ENCODE results near the gene FBLN2. TPM values are rescaled to one million over a fixed set of nuclear protein-coding genes. Genes with fewer than 3 reads are reported as not detected.

Gene FBLN2
- total RNA-seq, 4 donors from 2014 or later = 20.6 to 51.2 (median 32.8) TPM

DNA sequence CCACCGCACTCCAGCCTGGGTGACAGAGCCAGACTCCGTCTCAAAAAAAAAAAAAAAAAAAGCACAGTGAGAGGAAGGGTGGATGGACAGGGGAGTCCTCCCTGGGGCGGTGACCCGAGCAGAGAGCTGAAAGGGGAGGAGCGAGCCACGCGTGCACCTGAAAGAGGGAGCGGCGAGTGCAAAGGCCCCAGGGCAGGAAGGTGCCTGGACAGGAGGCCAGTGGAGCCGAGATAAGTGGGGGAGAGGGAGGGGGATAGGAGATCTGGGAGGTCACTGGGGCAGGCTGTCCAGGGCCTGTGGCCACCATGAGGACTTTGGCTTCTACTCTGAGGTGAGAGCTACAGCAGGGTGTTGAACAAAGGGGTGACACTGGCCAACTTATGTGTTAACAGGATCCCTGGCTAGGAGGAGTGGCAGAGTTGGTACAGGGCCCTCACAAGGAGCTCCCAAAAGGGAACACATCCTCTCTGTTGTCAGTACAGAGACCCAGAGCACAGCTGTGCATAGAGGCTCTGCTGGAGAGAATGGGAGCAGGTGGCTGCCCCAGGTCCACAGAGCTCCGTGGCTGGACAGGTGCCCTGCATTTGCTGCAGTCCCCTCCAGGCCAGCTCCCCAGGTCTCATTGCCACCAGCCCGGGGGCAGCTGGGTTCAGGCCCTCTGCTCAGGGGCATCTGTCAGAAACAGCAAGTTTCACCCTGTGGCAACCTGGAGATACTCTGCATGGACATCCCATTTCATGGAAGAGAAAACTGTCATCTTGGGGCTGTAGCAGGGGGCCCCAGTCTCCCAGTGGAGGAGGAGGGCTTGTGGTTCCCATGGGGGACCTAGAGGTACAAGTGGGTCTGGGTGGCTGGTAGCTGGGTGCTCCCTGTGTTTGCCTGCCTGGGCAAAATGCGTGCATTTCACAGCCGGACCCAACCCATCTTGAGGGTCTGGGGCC, 28.5 kb downstream of the FBLN2 start:
- TF ChIP-seq POLR2A (IDR thresholded peaks at IDR 0.05) = no peak
- TF ChIP-seq, protein P1, sequence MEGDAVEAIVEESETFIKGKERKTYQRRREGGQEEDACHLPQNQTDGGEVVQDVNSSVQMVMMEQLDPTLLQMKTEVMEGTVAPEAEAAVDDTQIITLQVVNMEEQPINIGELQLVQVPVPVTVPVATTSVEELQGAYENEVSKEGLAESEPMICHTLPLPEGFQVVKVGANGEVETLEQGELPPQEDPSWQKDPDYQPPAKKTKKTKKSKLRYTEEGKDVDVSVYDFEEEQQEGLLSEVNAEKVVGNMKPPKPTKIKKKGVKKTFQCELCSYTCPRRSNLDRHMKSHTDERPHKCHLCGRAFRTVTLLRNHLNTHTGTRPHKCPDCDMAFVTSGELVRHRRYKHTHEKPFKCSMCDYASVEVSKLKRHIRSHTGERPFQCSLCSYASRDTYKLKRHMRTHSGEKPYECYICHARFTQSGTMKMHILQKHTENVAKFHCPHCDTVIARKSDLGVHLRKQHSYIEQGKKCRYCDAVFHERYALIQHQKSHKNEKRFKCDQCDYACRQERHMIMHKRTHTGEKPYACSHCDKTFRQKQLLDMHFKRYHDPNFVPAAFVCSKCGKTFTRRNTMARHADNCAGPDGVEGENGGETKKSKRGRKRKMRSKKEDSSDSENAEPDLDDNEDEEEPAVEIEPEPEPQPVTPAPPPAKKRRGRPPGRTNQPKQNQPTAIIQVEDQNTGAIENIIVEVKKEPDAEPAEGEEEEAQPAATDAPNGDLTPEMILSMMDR (IDR thresholded peaks at IDR 0.05) = no peak

DNA sequence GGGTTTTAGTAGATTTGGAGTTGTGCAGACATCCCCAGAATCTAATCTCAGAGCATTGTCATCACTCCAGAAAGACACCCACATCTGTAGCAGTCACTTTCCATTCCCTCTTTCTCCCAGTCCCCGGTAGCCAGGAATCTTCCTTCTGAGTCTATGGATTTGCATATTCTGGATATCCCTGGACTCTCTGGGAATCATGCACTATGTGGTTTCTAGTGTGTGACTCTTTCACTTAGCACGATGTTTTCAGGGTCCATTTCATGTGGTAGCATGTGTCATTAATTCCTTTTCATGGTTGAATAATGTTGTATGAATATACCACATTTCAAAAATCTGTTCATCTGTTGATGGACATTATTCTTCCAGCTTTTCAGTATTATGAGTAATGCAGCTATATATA, 29.3 kb downstream of the FBLN2 start:
- DNase-seq = no peak
- Histone ChIP-seq H3K4me1 (no peaks in the 10 kb centered on the region), H3K27ac (no peak overlapping the region), H3K9me3 (no peaks in the 10 kb centered on the region), H3K27me3 (no peaks in the 10 kb centered on the region), H3K36me3 (no peaks in the 10 kb centered on the region), H3K4me3 (no peak overlapping the region)
- no peak for TF ChIP-seq POLR2A (IDR thresholded peaks at IDR 0.05)
- TF ChIP-seq, protein P1 (IDR thresholded peaks at IDR 0.05) = no peak

More for the DNA sequence above, 28.5 kb downstream of the FBLN2 start:
- no peaks in the 10 kb centered on the region for H3K9me3 ChIP-seq
- no peak overlapping the region for H3K4me3 ChIP-seq
- H3K27ac ChIP-seq = no peak overlapping the region
- DNase-seq = peak in 1 of 3 donors; percentile 42
- H3K27me3 ChIP-seq = no peaks in the 10 kb centered on the region
- H3K4me1 ChIP-seq = no peaks in the 10 kb centered on the region
- H3K36me3 ChIP-seq = no peaks in the 10 kb centered on the region

DNA sequence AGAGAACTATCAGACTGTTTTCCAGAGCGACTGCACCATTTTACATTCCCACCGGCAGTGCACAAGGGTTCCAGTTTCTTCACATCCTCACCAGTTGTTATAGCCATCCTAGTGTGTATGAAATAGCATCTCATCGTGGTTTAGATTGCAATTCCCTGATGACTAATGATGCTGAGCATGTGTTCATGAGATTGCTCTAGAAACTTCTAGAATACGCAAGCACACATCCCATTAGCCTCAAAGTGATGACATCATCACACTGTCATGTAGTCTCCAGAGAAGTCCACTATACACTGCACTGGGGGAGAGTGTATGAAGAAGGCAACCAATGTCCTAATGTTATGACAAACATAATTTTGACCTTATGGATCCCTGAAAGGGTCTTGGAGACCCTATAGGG, 30.1 kb downstream of the FBLN2 start:
- no peaks in the 10 kb centered on the region for H3K9me3 ChIP-seq
- no peak for TF ChIP-seq POLR2A (IDR thresholded peaks at IDR 0.05)
- TF ChIP-seq, protein P1 (IDR thresholded peaks at IDR 0.05) = no peak
- H3K27ac ChIP-seq = no peak overlapping the region
- no peak for DNase-seq
- H3K36me3 ChIP-seq = no peaks in the 10 kb centered on the region
- H3K4me1 ChIP-seq = no peaks in the 10 kb centered on the region
- H3K4me3 ChIP-seq = no peak overlapping the region
- no peaks in the 10 kb centered on the region for H3K27me3 ChIP-seq

DNA sequence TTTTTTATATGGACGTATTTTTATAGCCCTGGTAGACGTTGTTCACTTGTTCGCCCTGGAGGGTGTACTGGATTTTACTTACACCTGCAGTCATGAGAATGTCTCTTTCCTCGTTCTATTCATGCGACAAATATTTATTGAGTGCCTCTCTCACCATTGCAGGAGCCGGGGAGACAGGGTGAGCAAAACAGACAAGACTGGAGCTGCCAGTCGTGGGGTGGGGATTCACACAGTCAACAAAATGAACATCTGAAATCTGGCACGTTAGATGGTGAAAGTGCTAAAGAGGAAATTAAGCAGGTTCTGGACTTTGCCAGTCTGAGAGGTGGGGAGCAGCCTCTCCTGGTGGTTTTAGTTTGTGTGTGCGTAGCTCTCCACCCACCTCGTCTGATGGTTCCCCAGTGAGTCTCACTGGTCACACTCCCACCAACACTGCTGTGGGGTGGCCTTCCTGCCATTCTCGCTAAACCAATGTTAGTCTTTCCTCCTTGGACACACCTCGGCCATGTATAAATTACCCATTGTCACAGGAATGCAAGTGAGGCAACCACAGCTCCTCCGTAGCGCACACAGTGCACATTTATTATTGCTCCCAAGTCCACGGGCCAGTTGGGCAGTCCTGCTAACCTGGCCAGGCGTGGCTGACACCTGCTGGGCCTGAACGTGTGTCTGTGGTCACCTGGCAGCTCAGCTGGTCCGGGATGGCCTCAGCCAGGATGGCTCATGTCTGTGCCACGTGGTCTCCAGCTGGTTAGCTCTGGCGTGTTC, 31.5 kb downstream of the FBLN2 start:
- no peak for DNase-seq
- Histone ChIP-seq H3K4me3 (no peak overlapping the region), H3K36me3 (no peaks in the 10 kb centered on the region), H3K27me3 (no peaks in the 10 kb centered on the region), H3K4me1 (no peaks in the 10 kb centered on the region), H3K27ac (no peak overlapping the region), H3K9me3 (no peaks in the 10 kb centered on the region)
- no peak for TF ChIP-seq POLR2A (IDR thresholded peaks at IDR 0.05)
- TF ChIP-seq, protein P1 (IDR thresholded peaks at IDR 0.05) = no peak

DNA sequence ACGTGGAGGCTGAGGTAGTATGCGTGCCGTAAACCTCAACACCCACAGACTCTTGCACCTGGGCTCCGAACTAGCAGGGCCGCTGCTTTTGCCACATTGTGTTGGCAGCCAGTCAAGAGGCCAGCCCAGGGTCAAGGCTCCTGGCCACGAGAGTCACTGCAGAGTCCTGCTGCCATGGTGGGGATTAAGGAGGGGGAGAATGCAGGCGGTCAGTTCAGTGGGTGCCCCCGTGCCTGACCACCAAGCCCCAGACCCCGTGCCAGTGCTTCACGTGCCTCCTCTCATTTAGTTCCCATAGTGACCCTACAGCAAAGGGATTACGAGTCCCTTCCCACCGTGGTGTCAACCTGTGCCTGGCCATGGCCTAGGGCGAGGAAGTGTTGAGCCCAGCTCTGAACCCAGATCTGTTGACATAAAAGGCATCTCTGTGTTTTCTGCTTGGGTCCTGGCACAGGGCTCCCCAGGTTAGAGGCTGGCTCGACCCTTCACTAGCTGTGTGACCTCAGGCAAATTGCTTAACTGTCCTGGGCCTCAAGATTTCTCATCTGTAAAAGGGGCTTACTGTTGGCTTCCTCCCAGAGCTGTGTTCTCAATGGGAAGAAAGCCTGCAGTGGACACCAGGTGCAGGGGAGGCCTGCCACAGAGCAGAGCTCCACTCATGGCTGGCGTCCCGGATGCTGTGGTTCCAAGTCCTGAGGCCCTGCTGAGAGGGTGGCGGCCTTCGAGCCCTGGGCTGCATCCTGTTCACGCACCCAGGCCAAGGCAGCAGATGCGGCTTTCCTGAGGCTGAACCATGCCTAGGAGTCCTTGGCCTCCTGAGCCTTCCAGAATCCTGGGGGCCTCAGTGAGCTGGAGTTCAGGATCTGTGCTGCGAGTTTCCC, 32.8 kb downstream of the FBLN2 start:
- Histone ChIP-seq H3K36me3 (no peaks in the 10 kb centered on the region), H3K27ac (no peak overlapping the region), H3K4me1 (no peaks in the 10 kb centered on the region), H3K27me3 (no peaks in the 10 kb centered on the region), H3K9me3 (no peaks in the 10 kb centered on the region), H3K4me3 (no peak overlapping the region)
- TF ChIP-seq, protein P1 (IDR thresholded peaks at IDR 0.05) = no peak
- TF ChIP-seq POLR2A (IDR thresholded peaks at IDR 0.05) = no peak
- DNase-seq = no peak

Data from Peyer's patch (tissue), 4 donors.